ENCODE measurements around the gene IFT20.

The IFT20 gene

DNA sequence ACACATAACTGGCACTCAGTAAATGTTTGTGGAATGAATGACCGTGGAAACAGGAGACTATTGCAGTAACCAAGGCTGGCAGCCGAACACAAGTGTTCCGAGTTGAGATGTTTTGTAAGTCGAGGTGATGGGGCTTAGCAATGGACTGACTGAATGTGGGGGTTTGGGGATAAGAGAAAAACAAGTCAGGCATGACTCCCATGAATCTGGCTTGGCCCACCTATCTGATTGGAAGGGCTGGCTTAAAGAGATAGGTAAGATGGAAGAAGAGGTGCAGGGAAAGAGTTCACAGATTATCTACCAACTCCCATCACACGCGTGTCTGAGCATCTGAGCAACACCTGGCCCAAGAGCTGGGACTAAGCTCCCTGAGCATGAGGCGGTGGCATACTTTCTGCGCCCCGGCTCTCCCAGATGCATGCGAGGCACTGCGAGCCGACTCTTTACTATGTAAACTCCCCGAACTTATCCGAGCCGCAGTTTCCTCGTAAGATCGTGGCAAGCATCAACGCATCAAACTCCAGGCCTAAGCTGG lies 539 bp downstream of the IFT20 start:
- DNase-seq = no peak

DNA sequence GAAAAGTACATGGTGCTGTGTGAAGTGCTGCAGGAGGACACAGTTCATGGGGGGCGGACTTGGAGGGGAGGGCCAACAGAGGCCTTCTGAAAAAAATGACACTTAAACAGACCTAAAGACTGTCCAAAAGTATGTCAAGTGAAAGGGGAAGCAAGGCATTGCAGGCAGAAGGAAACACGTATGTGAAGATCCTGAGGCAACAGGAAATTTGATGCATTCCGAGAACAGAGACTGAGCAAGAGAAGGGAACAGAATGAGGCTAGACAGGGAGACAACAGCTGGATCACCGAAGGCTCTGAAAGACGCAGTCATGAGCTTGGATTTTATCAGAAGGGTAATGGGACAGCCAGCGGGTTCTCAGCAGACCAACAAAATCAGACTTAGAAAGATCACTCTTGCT lies 1.1 kb downstream of the IFT20 start:
- DNase-seq = no peak

DNA sequence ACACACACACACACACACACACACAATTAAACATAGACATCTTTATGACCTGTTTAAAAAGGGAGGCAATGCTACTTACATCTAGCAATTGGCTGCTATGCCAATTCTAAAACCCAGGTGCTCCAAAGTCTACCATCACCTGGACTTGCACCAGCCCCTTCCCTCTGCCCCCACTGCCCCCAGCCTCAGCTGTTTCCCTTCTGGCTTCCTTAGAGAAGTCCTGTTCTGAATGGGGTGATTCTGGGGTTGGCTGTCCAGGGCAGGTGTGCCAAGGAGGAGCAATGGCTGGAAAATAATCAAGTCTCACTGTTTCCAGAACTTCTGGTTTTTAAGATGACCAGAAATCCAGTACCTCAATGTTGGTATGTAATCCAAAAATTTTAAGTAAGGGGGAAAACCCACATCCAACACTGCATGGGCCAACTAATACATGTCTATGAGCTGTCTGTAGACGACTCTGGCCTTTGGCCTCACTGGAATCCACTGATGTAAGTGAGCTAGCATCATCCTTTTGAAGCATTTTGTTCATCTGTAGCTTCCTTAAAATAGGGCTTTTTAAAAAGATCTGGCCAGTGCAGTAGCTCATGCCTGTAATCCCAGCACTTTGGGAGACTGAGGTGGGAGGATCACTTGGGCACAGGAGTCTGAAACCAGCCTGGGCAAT lies 2.1 kb downstream of the IFT20 start:
- DNase-seq = no peak

DNA sequence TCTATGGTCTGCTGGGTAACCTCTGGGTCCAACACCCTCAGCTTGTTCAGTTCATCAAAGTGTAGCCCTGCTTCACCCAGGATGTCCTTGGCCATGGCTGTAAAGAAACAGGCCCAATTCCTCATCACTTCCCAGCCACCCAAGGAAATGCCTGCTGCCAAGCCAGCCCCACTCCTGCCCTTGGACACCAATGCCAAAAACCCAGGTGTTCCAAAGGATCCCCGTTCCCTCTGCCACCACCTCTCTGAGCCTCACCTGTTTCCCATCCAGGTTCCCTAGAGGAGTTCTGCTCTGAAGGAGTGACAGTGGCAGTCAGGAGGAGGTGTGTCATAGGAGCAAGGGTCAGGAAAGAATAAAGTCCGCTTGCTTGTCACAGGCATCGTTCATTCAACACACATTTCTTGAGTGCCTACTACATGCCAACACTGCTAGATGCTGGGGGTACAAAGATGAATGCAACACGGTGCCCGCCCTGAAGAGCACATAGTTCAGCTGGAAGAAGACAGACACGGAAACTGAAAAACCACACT lies 3.3 kb downstream of the IFT20 start:
- no peak for DNase-seq

DNA sequence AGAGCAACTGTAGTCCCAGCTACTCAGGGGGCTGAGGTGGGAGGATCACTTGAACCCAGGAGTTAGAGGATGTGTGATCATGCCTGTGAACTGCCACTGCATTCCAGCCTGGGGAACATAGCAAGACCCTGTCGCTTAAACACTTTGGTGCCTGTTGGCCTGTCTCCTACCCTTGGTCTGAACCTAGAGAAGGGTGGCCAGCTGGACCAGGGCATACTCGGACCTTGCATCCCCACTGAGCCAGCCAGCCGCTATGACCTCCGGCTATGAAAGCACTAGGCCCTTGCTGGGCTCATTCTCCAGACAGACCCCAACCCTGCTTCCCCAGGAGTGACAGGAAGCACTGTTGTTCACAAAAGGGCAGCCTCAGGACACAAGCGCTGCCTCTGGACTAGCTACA lies 4.6 kb downstream of the IFT20 start:
- DNase-seq = no peak

DNA sequence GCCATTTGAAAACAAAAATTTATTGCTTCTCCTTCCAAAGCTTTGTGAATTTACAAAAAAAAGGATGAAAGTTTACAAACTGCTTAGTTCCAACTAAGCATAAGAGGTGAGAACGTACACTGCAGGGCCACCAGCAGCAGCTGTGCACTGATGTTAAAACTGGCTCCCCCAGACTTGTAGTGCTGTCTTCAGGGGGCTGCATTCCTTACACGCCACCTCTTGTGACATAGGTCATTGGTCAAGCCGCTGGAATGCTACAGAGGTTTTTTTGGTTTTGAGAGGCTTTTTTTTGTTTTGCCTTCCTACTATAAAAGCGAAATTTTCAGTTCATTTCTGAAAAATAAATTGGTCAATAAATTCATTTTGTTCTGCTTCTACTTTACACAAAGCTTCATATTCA lies 6.9 kb downstream of the IFT20 start:
- no peak for DNase-seq

DNA sequence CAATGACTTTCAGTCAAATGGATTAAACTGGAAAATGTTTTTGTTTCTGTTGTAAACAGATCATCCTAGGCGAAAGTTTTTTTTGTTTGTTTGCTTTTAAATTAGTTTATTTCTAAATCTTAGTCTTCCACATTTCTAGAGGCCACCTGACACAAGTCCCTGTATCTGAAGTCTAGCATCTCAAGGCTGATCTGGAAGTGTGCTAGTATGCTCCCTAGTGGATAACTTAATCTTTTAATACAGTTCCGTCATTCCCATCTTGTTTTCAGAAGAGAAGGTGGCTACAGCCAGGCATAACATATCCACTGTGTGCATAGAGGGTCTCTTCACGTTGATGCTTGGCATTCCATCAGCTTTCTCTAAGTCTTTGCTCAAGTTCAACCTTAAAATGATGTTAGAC lies 7.6 kb downstream of the IFT20 start:
- no peak for DNase-seq

DNA sequence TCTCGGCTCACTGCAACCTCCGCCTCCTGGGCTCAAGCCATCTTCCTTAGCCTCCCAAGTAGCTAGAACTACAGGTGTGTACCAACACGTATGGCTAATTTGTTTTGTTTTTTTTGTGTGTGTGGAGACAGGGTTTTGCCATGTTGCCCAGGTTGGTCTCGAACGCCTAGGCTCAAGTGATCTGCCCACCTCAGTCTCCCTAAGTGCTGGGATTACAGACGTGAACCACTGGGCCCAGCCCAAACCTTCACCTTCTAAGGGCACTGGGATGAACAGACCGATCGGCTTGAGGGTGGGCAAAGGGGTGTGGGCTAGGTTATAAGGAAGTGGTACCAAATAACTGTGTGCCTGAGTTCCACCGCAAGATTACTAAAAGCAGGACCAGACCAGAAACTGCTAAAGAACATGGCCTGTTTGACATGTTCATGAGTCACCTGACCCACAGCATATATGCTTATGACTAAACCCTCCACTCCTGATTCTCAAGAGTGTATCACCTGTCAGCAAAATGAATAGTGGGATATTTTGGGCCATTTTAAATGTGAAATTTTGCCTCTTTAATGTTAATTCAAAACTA lies 8.2 kb downstream of the IFT20 start:
- DNase-seq = no peak

DNA sequence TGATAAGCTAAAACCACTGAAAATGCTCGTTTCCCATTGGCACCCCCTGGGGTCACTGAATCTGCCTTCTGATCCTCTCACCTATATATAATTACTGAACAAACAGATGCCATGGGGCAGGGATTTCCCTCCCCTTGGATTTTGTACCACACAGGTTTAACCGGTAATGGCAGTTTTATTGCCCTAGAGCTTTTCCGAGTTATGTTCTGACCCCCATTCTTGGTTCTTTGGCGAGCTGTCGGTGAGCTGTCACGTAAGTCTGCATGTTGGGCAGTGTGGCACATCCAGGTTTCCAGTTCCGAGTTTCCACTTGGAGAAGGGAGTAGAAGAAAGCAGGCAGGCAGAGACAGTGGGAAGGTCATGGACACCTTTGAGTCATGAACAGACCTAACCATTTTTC lies 9.2 kb downstream of the IFT20 start:
- no peak for DNase-seq

DNA sequence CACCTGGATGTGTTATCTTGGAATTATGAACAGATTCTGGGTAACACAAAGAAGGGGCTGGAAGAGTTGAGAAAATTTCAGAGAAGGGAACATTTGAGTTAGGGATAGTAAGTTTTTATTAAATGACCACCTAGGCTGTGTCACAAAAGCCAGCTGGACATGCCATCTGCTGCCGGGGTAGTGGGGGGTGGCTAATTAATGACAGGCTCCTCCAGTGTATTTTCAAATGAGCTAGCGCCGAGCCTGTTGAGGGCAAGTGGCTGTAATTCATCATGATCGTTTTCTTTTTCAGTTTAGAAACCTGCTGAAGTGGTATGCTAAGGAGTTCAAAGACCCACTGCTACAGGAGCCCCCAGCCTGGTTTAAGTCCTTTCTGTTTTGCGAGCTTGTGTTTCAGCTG lies 10.1 kb downstream of the IFT20 start:
- no peak for DNase-seq

DNA sequence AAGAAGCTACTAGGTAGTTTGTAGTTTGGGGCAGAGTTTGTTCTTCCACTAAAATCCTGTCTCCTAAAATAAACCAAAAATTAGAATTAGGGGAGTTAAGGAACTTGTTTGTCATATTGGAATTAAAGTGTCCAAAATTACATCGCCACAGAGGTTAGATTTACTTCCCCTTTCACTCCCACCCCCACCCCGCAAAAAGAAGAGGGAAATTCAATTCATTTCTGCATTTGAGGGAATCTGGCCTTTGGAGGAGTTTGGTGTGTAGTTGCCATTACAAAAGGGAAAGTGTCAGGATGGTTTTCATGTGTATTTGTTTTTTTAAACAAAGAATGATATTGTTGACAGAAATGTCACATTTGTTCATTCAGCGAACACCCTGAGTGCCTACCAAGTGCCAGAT lies 10.5 kb downstream of the IFT20 start:
- DNase-seq = no peak

DNA sequence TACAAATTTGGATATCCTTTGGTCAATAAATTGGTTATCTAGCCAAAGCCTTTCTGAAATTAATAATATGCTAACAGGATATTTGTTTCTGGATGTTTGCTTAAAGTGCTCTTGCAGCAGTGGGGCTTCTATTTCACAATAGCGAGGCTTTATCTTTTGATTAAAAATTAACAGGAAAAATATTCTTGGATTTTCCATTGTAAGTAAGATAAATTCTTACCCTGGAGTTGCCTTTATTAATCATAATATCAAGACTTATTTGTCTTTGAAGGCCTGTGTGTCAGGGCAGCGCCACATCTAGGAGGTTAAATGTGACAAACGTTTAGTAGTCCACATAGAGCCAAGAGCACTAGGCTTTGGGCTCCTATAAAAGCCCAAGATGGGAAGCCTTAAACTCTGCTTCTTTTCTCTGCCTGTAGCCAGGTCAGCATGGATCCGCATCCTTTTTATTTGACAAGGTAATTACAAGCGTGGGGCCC lies 11.0 kb downstream of the IFT20 start:
- no peak for DNase-seq

DNA sequence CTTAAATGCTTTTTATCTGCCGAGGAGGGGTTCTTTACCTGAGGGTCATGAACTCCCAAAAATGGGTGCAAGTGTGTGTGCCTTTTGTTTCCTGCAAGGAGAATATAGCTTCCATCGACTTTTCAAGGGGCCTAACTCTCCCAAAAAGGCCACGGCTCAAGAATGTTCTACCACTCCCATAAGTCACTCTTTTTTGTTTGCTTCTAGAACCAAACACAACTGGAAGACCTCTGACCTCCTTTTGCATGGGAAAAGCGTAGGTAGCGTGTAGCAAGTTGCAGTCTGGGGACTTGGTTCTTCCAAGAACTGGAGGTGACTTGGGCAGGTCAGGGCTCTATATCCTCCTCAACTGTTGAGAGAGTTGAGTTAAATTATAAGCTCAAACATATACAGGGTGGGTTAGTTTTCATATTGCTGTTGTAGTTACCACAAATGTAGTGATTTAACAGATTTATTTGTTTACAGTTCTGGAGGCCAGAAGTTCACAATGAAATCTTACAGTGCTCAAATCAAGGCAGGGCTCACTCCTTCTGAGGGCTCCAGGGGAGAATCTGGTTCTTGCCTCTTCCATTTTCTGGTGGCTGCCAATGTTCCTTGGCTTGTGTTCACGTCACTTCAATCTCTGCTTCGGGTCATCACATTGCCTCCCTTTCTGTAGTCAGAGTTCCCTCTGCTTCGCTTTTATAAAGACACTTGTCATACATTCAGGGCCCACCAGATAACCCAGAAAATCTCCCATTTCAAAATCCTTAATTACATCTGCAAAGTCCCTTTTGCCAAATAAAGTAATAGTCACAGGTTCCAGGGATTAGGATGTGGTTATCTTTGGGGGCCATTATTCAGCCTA lies 14.8 kb downstream of the IFT20 start:
- no peak for DNase-seq

DNA sequence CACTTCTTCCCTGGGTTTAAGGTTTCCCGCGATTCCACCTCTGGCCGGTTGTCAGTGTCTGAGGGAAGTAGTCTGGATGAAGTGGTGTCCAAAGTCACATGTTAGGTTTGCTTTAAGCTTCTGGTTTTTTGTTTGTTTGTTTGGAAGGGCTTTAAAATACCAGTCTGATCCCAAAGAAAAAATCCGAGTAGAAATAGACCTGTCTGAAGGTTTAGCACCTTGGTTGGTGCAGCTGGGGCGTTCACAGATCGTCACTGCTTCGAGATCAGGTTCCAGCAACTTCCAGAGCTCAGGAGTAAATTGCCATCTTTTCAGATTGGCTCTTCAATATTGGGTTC lies 15.7 kb downstream of the IFT20 start:
- no peak for DNase-seq

DNA sequence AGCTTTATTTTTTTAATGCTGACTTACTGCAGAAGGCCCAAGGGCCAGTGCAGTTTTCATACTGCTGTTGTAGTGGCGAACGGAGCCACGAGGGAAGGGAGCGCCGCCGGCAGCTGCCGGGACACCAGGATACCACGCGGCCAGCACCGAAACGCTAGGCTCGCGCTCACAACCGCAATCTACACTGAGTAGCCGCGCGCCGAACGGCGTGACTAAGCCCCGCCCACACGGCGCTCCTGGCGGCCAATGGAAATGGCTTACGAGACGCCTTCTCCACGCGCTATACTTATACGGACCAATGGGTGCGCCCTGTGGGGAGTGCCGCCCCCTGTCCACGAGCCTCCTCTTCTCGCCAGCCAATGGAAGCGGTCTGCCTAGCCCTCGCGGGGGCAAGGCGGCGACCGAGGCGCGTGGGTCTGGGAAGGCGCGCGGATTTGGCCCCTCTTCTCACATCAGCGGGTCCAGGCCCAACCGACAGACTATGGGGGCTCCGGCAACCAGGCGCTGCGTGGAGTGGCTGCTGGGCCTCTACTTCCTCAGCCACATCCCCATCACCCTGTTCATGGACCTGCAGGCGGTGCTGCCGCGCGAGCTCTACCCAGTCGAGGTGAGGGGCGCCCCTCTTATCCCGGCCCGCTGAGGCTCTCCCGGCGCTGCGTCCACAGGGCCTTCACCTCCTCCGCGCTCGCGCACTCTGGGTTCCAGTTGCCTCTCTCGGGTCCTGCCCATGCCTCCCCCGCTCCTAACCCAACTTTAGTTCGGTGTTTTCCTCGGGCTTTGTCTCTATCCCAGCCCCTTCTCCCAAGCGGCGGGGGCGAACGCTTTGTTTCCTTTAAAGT lies 16.3 kb downstream of the IFT20 start, which contains the start of gene TMEM97:
Gene TMEM97 (plus strand): TSS at position 442 of the 839 bp plus-strand sequence. CDS start 40 bp downstream, at position 482.
- DNase-seq = peak; percentile 96 to 97

DNA sequence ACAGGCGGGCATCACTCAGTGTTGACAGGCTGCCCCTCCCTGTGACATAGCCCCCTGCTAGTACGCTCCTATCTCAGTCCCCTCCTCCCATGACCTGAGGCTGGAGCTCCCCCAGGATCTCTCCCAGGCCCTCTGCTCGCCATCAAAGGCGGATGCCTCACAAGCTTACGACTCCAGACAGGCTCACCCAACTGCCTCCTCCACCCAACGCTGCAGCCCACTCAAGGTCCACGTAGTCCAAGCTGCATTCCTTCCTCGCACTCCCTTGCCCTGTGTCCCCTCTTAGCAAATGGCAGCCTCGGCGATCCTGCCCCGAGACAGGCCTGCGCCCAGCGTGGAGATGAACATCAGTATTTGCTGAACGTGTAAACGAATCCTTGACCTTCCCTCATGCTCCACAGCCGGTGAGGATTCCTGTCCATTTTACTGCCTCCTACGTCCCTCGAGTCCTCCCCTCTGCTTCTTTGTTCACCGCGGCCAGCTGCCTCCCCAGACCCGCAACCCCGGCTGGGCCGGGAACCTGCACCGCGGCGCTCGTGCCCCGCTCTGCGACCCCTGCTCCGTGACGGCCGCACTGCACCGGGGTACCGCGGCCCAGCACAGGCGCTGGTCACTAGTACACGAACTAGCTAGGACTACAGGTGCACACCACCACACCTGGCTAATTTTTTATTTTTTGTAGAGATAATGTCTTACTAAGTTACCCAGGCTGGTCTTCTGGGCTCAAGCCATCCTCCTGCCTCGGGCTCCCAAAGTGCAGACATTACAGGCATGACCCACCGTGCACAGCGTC lies 17.1 kb downstream of the IFT20 start:
- DNase-seq = no peak

DNA sequence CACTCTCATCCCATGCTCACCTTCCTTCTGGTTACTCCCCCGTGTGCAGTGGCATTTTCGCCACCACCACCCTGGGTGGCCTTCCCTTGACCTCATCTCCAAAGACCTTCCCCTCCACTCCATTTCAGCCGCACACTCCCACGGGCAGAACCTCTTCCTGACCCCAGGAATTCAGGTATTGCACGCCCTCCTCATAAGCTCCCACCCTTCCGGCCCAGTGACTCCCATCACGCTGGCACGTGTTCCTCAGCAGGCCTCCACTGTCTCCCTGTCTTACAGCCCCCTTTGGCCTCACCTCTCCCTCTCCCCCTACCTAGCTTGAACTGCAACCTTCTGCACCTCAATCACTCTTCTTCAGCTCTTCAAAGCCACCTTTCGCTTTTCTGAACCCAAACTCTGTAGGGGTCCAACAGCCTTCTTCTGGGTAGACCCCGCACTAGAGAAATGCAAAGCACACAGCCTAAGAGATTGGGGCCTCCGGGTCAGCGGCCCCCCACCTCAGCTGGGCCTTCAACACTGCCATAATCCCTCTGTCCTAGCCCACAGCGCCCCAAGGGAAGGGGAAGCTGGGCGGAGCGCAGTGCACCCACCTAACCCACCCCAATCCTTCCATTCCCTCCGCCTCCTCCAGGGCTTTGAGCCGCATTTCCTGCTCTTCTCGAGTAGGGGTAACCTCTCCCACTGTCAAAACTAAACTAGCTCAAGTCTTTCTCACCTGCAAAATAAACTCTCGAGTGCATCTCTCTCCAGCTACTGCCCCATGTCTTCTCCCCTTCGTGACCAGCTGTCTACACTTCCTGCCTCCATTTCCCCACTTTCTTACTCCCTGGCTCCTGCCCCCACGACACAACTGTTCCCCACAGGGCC lies 17.9 kb downstream of the IFT20 start:
- no peak for DNase-seq

DNA sequence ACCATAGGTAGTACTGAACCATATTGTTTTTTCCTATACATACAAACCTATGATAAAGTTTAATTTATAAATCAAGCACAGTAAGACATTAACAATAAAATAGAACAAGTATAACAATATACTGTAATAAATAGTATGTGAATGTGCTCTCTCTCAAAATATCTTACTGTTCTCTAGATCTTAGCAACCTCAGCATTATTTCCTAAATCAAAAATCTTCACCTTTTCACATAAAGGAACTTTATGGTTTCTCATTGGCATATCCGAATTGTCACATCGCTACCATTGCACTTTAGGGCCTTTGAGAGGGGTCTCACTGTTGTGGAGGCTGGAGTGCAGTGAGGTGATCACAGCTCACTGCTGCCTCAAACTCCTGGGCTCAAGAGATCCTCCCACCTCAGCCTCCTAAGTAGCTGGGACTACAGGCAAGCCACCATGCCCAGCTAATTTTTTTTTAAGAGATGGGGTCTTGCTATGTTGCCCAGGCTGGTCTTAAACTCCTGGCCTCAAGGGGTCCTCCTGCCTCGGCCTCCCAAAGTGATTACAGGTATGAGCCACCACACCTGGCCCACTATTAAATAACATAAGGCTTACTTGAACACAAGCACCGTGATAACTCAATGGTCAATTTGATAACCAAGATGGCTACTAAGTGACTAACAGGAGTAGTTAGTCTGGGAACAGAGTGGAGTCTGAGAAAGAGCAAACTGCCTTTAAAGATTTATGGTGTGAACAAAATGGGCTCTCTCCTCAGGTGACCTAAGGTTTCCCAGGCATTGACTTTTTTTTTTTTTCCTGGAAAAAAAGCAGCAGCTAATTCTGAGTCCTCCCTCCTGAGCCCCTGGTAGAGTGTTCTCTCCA lies 19.2 kb downstream of the IFT20 start:
- DNase-seq = no peak

DNA sequence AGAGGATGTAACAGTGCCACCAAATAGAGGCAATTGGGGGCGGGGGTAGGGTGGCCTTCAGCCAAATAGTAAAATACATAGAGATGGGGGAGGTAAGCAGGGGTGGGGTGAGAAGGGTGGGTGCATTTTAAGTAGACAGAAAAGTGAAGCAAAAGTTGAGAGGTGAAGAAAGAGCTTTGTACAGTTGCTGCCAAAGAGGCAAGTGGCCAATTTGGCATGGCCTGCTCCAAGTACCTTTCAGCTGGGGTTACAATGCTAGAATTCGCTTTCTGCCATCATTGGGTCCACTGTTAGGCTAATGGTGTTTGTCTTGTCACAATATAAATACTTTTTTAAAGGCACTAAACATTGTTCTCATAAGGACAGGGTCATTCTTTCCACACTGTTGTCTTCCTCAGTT lies 21.4 kb downstream of the IFT20 start:
- no peak for DNase-seq

DNA sequence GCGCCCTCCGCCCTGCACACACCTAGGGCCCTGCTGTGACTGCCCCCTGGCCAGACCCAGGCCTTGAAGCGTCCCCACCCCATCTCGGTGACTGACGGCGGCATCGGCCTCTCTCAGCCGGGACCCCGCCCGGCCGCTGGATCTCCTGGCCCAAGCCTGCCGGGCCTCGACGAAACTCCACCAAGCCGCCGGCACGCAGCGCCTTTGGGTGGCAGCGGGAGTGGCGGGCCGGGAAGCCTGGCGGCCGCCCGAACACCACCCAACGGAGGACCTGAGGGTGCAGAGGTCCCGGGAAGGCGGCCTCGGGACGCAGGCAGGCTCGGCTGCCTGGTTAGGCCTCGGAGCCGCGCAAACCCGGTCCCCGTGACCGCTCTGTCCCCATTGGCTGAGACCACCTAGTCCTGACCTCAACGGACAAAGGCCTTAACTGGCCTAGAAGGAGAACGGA lies 28.3 kb downstream of the IFT20 start:
- DNase-seq = no peak

All from NCI-H1930 (cell line).